Endothelial cell of hepatic sinusoid (primary cell): ENCODE measurements around the gene ENOX1.

Experiments used
- in situ Hi-C: cut with HindIII; loops from 2 replicates; pipeline ENCODE4 v1.10.0; 2017; ENCODE audit warnings: low sequenced_read_pairs

ENOX1 gene

GRCh38 chr13:43749503-43749902 lies 37.3 kb downstream of the ENOX1 start:
- in situ Hi-C loops, result no loop called here

DNA sequence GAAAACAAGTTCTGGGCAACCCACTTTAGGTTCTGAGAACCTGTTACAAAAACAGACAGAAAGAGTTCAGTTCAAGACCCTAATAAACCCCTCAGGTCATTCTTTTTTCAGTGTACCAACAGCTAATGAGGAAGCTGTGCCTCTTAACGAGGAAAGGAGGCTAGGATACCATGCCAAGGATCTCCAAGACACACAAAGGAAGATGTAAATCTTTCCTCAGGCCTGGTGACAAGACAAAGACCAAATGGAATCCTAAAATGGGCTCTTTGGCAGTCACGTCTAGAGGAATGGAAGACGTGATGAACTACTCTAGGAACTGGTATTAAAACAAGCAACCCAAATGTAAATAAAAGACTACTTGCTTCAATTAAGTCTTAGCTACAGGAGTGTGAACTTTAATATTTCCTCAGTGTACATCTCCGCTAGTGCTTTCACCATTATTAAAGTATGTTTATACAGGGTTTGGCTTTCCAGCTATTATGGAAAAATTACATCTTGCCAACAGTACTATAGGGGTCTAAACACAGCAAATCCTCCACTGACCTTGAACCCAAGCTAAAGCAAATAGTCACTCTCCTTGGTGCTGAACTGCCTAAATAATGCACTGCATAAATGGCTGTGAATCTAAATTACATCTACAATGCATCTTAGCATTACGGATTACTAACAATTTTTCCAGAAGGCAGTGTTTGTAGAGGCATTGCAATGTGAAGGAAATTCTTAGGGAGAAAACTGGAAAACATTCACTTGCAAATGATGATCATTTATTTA lies 42.3 kb downstream of the ENOX1 start:
- in situ Hi-C loops, result no loop called here

- in situ Hi-C loops, result no loop called here
Measured at GRCh38 chr13:43742911-43743310, 43.9 kb downstream of the ENOX1 start.

GRCh38 chr13:43737392-43737923 lies 49.3 kb downstream of the ENOX1 start:
- in situ Hi-C loops, result no loop called here

GRCh38 chr13:43732726-43733125 lies 54.0 kb downstream of the ENOX1 start:
- in situ Hi-C loops, result loop anchor here (5.0 kb wide), 1 partner anchor 40 kb away; no protein-coding TSS in a partner anchor

GRCh38 chr13:43731296-43731695 lies 55.5 kb downstream of the ENOX1 start:
- in situ Hi-C loops, result loop anchor here (5.0 kb wide), 1 partner anchor 41 kb away; no protein-coding TSS in a partner anchor

GRCh38 chr13:43730642-43731041 lies 56.1 kb downstream of the ENOX1 start:
- in situ Hi-C loops, result loop anchor here (5.0 kb wide), 1 partner anchor 42 kb away; no protein-coding TSS in a partner anchor

- in situ Hi-C loops, result no loop called here
Measured at GRCh38 chr13:43728421-43728820, 58.4 kb downstream of the ENOX1 start.

DNA sequence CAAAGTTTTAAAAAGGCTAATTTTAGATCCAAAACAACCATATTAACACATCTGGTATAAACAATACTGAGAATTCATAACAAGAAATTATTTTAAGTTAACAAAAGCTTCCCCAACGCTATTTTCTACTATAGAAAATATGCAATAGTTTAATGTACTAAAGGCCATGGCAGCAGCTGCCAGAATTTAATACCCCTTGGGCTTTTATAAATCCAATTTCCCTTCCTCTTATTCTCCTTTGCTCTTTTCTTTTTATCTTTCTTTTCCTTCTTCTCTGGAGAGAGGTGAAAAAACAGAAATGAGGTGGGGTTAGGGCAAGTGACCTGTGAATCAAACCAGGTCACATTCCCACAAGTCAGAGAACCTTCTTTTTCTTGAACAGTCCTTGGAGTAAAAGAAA lies 58.9 kb downstream of the ENOX1 start:
- in situ Hi-C loops, result no loop called here

DNA sequence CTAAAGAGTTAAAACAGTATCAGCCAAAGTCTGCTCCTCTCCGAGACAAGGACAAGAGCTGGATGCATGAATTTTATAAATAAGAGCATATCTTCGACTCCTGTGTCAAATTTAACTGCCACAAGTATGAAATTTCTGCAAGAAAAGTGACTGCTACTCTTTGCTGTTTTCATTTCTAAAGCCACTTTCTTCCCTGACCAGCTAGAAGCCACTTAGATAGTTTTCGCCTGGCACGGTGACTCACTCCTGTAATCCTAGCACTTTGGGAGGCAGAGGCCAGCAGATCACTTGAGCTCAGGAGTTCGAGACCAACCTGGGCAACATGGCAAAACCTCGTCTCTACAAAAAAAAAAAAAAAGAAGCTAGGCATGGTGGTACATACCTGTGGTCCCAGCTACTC lies 61.3 kb downstream of the ENOX1 start:
- in situ Hi-C loops, result no loop called here

DNA sequence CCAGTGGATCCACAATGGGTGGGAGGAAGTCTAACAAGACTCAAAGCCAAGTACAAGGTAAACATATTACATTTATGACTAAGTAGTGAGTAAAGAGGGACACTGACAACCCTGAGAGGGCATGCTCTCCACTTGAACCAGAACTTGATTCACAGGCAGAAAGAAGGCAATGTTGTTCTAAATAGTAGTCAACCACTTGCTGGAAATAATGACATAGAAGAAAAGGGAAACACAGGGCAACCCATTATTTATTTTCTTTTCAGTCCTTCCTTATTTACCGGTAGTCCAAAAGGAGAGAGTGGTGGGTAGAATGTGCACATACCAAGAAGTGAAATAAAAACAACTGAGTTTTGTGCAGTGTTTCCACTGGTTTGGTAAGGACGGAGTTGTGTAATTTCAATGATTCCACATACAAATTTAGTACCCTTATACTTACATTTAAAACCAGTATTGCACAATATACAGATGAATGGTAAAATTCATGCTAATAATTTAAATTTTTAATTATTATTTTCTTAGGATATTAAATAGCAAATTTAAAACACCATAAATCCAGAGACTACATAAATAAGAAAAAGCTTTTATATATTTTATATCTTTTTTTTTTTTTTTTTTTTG lies 65.9 kb downstream of the ENOX1 start:
- in situ Hi-C loops, result no loop called here

DNA sequence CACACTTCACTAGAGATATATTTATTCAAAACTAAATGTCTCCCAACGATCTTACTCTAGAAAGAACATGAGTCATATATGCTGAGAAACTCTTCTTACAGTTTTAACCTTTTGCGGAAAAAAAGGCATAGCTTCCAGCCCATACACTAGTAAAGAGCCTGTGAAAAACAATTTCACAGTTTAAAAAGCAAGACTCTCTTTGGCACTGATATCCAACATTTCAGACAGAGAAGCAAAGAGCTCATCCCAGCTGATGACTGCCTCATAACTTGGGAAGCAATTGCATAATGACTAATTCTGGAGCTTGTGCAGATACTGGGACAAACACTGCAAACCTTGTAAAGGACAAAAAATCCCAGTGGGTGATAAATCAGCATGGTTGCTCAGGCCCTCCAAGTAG lies 88.0 kb downstream of the ENOX1 start:
- in situ Hi-C loops, result no loop called here

- in situ Hi-C loops, result no loop called here
Measured at GRCh38 chr13:43698009-43698408, 88.8 kb downstream of the ENOX1 start.

DNA sequence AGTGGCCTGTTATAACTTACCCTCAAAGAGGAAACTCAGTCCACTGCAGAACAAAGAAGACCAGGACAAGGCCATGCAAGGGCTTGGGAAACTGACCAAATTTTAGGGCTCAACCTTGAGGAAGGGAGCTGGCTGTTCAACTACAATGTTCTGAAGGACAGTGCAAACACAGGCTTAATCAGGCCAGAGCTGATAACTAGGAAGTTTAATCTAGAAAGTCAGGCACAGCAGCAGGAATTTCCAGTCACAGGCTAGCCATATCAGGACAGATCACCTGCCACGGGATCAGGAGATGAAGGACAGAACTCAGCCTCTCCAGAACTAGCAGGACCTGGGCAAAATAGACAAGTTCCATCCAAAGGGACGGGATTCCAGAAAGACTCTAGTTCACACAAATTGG lies 89.4 kb downstream of the ENOX1 start:
- in situ Hi-C loops, result no loop called here

DNA sequence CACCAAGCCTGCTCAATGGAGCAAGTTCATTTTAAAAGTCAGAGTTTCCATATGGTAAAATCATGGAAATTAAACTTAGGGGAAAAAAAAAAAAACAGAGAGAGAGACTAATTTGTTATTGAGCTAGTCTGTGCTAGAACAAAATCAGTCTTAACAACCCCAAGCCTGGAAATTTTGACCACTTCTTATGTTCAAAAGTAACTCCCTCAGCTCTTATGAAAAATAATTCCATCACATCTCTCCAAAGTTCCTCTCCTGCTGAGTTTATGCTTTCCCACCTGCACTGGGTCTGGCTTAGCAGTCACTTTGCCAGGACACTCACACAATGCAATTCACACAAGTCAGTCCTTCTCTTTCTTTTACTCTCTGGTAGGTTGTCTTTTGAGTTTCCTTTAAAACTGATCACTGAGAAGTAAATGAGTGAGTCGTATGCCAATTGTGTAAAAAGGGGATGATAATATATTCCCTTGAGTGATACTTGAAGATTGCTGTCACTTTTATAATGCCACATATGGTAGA lies 92.6 kb downstream of the ENOX1 start:
- in situ Hi-C loops, result no loop called here

DNA sequence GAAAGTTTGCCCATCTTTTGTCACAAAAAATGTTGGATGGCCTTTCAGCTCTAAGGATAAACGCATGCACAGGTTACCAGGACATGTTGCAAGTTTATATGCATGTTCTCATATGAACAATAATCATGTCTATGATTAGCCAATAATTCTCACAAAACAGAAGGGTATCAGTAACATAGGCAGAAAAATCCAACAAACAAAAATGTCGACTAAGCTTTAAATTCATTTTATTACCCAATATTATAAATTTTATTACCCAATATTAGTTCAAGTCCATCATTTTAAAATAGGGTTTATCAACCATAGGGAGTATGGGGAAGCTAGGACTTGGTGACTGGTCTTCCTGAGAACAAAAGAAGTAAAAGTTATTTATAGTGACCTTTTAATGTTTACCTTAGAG lies 93.1 kb downstream of the ENOX1 start:
- in situ Hi-C loops, result no loop called here

DNA sequence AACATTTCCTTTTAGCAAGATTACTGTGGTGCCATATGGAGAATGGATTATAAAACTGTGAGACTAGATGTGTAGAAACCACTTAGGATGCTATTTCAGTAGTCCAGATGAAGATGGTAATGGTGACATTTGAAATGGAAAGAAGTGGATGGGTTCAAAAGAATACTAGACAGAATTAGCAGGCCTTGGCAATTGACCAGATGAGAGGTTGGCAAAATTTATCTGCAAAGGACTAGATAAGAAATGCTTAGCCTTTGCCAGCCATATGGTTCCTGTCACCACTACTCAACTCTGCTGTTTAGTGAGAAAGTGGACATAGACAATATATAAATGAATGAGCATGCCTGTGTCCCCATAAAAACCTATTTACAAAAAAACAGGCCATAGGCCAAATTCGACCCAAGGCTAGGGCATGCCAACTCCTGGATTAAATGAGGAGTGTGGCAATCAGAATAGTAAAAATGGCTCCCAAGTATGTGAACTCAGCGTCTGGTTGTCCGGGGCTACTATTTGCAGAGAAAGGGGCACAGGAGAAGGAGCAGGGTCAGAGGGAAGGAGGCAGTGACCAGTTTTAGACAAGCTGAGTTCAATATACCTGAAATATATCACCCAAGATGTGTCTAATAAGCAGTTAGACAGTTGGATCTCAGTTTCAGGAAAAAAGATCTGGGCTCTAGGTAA lies 98.4 kb downstream of the ENOX1 start:
- in situ Hi-C loops, result no loop called here

DNA sequence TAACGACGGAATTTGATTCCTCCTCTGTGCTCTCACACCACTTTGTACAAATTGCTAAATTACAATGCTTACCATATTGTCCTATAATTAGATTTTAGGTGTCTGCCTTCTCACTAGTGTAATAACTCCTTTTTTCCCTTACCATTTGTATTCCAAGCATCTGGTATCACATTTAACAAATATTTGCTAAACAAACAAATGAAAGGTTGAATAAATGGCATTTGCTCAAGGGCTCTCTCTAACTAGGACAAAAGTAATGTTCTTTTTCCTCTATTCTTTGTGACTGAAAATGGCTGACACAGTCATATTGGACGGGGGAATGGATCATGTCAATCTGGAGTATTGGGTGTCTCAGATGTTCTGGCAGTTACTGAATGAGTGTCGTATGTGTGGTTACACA lies 99.7 kb downstream of the ENOX1 start:
- in situ Hi-C loops, result no loop called here

- in situ Hi-C loops, result no loop called here
Measured at GRCh38 chr13:43686557-43686956, 100.2 kb downstream of the ENOX1 start.

GRCh38 chr13:43684963-43685725 lies 101.6 kb downstream of the ENOX1 start:
- in situ Hi-C loops, result no loop called here

DNA sequence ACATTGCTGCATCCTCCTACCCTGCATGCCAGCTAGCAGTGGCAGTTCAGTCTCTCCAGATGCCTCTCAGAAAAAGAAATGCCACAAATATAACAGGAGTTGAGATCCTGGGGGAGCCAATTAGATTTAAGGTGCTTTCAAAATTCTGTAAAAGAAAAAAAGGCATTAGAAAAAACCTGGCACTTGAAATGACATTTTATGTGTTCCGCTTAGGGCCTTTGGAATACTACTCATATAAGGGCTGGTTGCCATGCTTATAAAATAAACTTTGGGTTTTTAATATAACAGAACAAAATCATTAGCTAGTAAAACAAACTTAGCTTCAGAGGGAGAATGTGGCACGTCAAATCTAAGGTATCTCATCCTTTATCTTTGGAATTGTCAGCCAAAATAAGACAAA lies 104.1 kb downstream of the ENOX1 start:
- in situ Hi-C loops, result no loop called here
